ENCODE results near the gene PNMA6F.
"Not testable (repeated sequence)": the region's sequence is repeated elsewhere in the genome, so short reads cannot be mapped to it uniquely, and the experiment has no call there.

The PNMA6F gene

GRCh38 chrX:153336121-153336894 is 14.7 kb upstream of the PNMA6F start:
- no peak for TF ChIP-seq CTCF (IDR thresholded peaks at IDR 0.05; ENCODE audit: extremely low read depth, missing control alignments)
- DNase-seq (ENCODE audit: low spot score), result peak; percentile 66

GRCh38 chrX:153334654-153335295 is 13.2 kb upstream of the PNMA6F start:
- TF ChIP-seq CTCF (IDR thresholded peaks at IDR 0.05; ENCODE audit: extremely low read depth, missing control alignments), result no peak
- no peak for DNase-seq (ENCODE audit: low spot score)

- TF ChIP-seq CTCF (IDR thresholded peaks at IDR 0.05; ENCODE audit: extremely low read depth, missing control alignments), result no peak
These were observed 12.5 kb upstream of the PNMA6F start, which contains the start of gene ZNF275 for GRCh38 chrX:153333821-153334653. TSS of gene ZNF275 (plus strand) at chrX:153334153. CDS start at chrX:153336680, 2,527 bp downstream.

GRCh38 chrX:153333266-153333665 is 11.7 kb upstream of the PNMA6F start:
- TF ChIP-seq CTCF (IDR thresholded peaks at IDR 0.05; ENCODE audit: extremely low read depth, missing control alignments), result no peak
- DNase-seq (ENCODE audit: low spot score), result no peak

More at GRCh38 chrX:153333821-153334653, 12.5 kb upstream of the PNMA6F start, which contains the start of gene ZNF275:
- DNase-seq (ENCODE audit: low spot score), result peak; percentile 94

DNA sequence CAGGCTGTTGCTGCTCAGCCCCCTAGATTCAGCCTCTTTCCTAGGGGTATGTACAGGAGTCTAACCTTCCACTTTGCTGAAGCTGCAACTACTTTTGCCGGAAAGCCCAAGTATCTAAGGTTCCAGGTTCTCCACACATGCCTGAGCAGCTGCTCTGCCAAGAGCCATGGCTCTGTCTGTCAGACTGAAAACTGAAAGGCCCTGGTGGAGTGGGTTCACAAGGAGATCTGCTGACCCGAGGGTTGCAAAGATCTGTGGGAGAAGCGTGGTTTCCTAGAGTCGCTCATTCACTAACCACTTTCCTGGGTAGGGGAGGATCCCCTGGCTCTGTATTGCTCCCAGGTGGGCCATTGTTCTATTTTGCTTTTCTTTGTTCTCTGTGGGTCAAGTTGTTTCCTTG is 6.0 kb upstream of the PNMA6F start:
- DNase-seq (ENCODE audit: low spot score), result no peak
- no peak for TF ChIP-seq CTCF (IDR thresholded peaks at IDR 0.05; ENCODE audit: extremely low read depth, missing control alignments)

GRCh38 chrX:153320555-153321184 is 897 bp downstream of the PNMA6F start:
- DNase-seq (ENCODE audit: low spot score), result no peak
- no peak for TF ChIP-seq CTCF (IDR thresholded peaks at IDR 0.05; ENCODE audit: extremely low read depth, missing control alignments)

- DNase-seq (ENCODE audit: low spot score), result not testable (repeated sequence)
These were observed 1.5 kb downstream of the PNMA6F start for GRCh38 chrX:153320047-153320443.
